ENCODE data around the gene DACH1. TPM values are rescaled to one million over a fixed set of nuclear protein-coding genes. Genes with fewer than 3 reads are reported as not detected.

Gene DACH1
- total and polyA plus RNA-seq, 2 of the 8 experiments (the other 6 are each of a cell fraction or from before 2014, with no cell fraction given): 0.12 to 0.67 TPM

- TF ChIP-seq KDM4A (IDR thresholded peaks at IDR 0.05; ENCODE audit: low read depth, low read length, severe bottlenecking): no peak
- no peak for TF ChIP-seq BRCA1 (IDR thresholded peaks at IDR 0.05; ENCODE audit: low read depth, low read length)
- no peak for TF ChIP-seq ATF2 (IDR thresholded peaks at IDR 0.05; ENCODE audit: low read length)
- no peak for TF ChIP-seq SP2 (IDR thresholded peaks at IDR 0.05; ENCODE audit: low read length)
Measured at GRCh38 chr13:71852736-71853135, 14.3 kb downstream of the DACH1 start (continued).

Measured in H1 (cell line).